ENCODE measurements around the gene PCED1B.

The PCED1B gene

GRCh38 chr12:47120736-47121135 lies 41.3 kb downstream of the PCED1B start:
- DNase-seq (ENCODE audit: low read depth in 2 of 2): no peak

GRCh38 chr12:47121146-47121545 lies 41.7 kb downstream of the PCED1B start:
- DNase-seq (ENCODE audit: low read depth in 2 of 2): no peak

DNA sequence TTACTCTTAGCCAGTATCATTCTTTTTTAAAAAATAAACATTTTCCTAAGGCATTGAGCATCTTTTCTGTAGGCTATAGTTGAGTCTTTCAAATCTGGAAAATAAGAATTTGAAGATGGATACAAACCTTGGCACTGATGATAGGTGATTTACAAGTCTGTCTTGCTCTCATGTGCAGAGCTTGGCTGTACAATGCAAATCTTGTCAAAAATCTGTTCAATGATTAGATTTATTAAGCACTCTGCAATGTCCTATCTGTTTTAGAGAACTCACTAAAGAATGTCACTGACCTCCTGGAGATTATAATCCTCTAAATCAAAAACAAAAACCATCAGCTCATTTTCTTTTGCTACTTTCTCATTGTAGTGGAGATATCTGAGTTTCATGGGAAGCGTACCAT lies 43.2 kb downstream of the PCED1B start:
- no peak for DNase-seq (ENCODE audit: low read depth in 2 of 2)

DNA sequence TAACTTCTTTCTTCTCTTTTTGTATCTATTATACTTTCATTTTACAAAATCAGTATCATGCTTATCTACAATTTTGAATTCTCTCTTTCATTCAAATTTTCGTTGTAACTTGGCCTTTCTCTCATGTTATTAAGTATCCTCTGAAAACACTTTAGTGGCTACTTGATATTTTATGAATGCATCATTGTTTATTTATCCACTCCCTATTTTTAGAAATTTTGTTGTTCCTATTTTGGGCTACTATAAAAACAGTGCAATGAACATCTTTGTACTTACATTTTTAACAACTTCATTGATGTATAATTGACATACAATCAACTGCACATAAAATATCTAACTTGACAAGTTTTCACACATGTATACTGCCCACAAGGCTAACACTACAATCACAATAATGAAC lies 44.3 kb downstream of the PCED1B start:
- DNase-seq (ENCODE audit: low read depth in 2 of 2): no peak

- no peak for DNase-seq (ENCODE audit: low read depth in 2 of 2)
Observed at GRCh38 chr12:47124451-47124850, 45.0 kb downstream of the PCED1B start.

GRCh38 chr12:47126246-47126645 lies 46.8 kb downstream of the PCED1B start:
- DNase-seq (ENCODE audit: low read depth in 2 of 2): no peak

- no peak for DNase-seq (ENCODE audit: low read depth in 2 of 2)
Observed at GRCh38 chr12:47131011-47131410, 51.6 kb downstream of the PCED1B start.

DNA sequence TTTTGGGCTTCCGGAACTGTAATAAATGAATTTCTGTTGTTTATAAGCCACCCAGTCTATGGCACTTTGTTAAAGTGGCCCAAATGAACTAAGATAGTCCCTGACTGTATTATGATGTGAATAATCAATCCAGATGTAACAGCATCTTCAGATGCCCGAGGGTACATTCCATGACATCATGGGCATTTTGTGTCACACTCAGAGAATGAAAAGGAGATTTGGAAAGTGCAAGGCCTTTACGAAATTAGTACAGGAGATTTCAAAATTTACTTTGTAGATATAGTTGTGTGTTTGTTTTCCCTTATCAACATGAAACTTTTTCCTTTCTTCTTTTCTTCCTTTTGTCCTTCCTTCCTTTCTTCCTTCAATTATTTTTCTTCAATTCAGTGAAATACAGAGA lies 54.6 kb downstream of the PCED1B start:
- DNase-seq (ENCODE audit: low read depth in 2 of 2): no peak

GRCh38 chr12:47135578-47135977 lies 56.2 kb downstream of the PCED1B start:
- DNase-seq (ENCODE audit: low read depth in 2 of 2): no peak

DNA sequence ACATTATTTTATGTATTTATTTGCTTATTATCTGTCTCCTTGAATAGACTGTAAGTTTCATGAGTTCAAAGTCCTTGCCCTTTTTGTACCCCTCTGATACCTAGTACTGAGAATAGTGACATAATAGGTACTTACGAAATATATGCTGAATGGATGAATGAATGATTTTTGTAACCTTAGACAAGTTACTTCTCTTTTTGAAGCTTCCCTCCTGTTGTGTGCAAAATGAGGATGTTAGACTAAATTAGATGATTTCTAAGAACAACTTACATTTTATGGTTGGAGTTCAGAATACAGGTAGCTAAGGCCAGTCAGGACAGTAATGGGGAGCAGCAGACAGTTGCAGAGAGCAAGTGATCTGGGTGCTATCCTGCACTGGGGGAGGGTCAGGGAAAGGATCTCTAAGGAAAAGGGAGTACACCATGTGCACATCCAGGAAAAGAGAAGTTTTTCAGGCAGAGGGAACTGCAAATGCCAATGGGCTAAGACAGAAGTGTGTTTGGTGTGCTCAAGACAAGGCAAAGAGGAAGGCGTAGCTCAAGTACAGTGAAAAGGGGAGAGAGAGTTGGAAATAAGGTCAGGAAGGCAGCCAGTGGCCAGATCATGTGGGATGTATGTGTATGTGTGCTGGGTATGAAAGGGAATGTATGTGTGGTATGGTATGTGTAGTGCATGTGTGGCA lies 59.7 kb downstream of the PCED1B start:
- no peak for DNase-seq (ENCODE audit: low read depth in 2 of 2)

GRCh38 chr12:47141459-47141858 lies 62.0 kb downstream of the PCED1B start:
- no peak for DNase-seq (ENCODE audit: low read depth in 2 of 2)

GRCh38 chr12:47144769-47145168 lies 65.3 kb downstream of the PCED1B start:
- no peak for DNase-seq (ENCODE audit: low read depth in 2 of 2)

- DNase-seq (ENCODE audit: low read depth in 2 of 2): no peak
Observed at GRCh38 chr12:47145188-47145587, 65.8 kb downstream of the PCED1B start.

- no peak for DNase-seq (ENCODE audit: low read depth in 2 of 2)
Observed at GRCh38 chr12:47147739-47148138, 68.3 kb downstream of the PCED1B start.

GRCh38 chr12:47149146-47149545 lies 69.7 kb downstream of the PCED1B start:
- DNase-seq (ENCODE audit: low read depth in 2 of 2): no peak

DNA sequence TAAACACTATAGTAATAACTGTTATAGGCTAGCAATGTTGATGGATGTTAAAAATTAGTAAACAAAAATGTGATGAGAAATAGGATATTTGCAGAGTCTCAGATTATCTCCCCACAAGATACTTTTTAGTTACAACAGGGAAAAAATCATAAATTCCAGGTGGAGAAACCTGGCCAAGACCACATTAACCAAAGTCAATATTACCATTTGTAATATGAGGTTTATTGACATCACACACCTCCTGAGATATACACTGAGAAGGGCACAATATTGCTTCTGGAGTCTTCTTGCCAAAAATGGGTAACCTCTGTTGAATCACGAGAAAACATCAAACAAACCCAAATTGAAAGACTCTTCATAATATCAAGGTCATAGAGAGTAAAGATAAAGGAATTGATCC lies 72.7 kb downstream of the PCED1B start:
- no peak for DNase-seq (ENCODE audit: low read depth in 2 of 2)

GRCh38 chr12:47155457-47156166 lies 76.2 kb downstream of the PCED1B start:
- DNase-seq (ENCODE audit: low read depth in 2 of 2): no peak

- no peak for DNase-seq (ENCODE audit: low read depth in 2 of 2)
Observed at GRCh38 chr12:47156167-47156736, 76.8 kb downstream of the PCED1B start.

- DNase-seq (ENCODE audit: low read depth in 2 of 2): no peak
Observed at GRCh38 chr12:47158792-47159191, 79.4 kb downstream of the PCED1B start.

GRCh38 chr12:47159348-47159747 lies 79.9 kb downstream of the PCED1B start:
- DNase-seq (ENCODE audit: low read depth in 2 of 2): no peak

GRCh38 chr12:47160316-47161244 lies 81.2 kb downstream of the PCED1B start:
- no peak for DNase-seq (ENCODE audit: low read depth in 2 of 2)

DNA sequence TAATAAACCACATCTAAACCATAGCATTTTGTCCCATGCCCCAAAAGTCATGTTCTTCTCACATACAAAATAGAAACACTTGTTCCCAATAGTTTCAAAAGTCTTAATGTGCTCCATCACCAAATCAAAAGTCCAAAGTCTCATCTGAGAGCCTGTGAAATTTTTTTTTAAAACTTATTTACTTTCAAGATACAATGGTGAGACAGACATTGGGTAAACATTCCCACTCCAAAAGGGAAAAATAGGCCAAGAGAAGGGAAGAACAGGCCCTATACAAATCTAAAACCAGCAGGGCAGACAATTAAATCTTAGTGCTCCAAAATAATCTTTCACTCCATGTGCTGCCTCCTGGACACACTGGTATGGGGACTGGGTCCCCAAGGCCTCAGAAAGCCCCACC lies 84.7 kb downstream of the PCED1B start:
- no peak for DNase-seq (ENCODE audit: low read depth in 2 of 2)

Measured in activated CD4-positive, alpha-beta T cell treated with anti-CD3 and anti-CD28 coated beads for 24 hours (primary cell).